HepG2 (cell line): Measurements from ENCODE around the gene ABL2. TPM values are rescaled to one million over a fixed set of nuclear protein-coding genes. Genes with fewer than 3 reads are reported as not detected.
A peak's percentile ranks its signal among the peaks of the same experiment; 100 is the strongest.

Experiments
- HDAC1 ChIP-seq: sonication (generic); formaldehyde crosslinking; IDR thresholded peaks from 2 replicates; pipeline ENCODE4 v1.5.1; 2020; ENCODE audit warnings: mild to moderate bottlenecking, missing genetic modification reagents
- HMGXB3 ChIP-seq: sonication (generic); formaldehyde crosslinking; IDR thresholded peaks from 2 replicates; pipeline ENCODE4 v1.4.0; 2020; ENCODE audit warnings: missing genetic modification reagents, borderline replicate concordance
- HOXA7 ChIP-seq: sonication (generic); formaldehyde crosslinking; IDR thresholded peaks from 2 replicates; pipeline ENCODE4 v1.8.1; 2022; ENCODE audit warnings: mild to moderate bottlenecking, missing genetic modification reagents, moderate library complexity
- MTF2 ChIP-seq: sonication (generic); formaldehyde crosslinking; IDR thresholded peaks from 2 replicates; pipeline ENCODE4 v1.5.0; 2020; ENCODE audit warnings: missing genetic modification reagents, borderline replicate concordance
- MXD1 ChIP-seq: sonication (generic); formaldehyde crosslinking; IDR thresholded peaks from 2 replicates; pipeline ENCODE4 v1.4.0; 2020; ENCODE audit warnings: mild to moderate bottlenecking, missing genetic modification reagents
- PHF21A ChIP-seq: sonication (generic); formaldehyde crosslinking; IDR thresholded peaks from 2 replicates; pipeline ENCODE4 v1.5.0; 2020; ENCODE audit warnings: mild to moderate bottlenecking, missing genetic modification reagents
- U2AF1 ChIP-seq: fragments of 200-400 bp; formaldehyde crosslinking; optimal IDR thresholded peaks from 2 replicates; pipeline ENCODE3; 2017; ENCODE audit warnings: mild to moderate bottlenecking, low read depth, low read length
- ZFP36 ChIP-seq: fragments of 150-350 bp; IDR thresholded peaks from 2 replicates; pipeline ENCODE4 v1.6.1; 2018; ENCODE audit warnings: borderline replicate concordance, low read length, low read depth; ENCODE audit not compliant: partially characterized antibody
- ZNF431 ChIP-seq: sonication (generic); formaldehyde crosslinking; IDR thresholded peaks from 2 replicates; pipeline ENCODE4 v1.9.0; 2022; ENCODE audit warnings: missing genetic modification reagents, low read depth, mild to moderate bottlenecking, borderline replicate concordance
- ZNF670 ChIP-seq: sonication (generic); formaldehyde crosslinking; IDR thresholded peaks from 2 replicates; pipeline ENCODE4 v1.8.0; 2022; ENCODE audit warnings: mild to moderate bottlenecking, missing genetic modification reagents, borderline replicate concordance
- ZNF672 ChIP-seq: sonication (generic); formaldehyde crosslinking; IDR thresholded peaks from 2 replicates; pipeline ENCODE4 v1.8.1; 2022; ENCODE audit warnings: missing genetic modification reagents
- polyA plus RNA-seq, 8 experiments: library from polyadenylated mRNA; depleted of rRNA in 3 of 8; stranded (reverse) in 7 of 8; unstranded in 1 of 8; fragments of >200 nt; fragmentation: Illumina TruSeq in 4 of 8; extraction: Trizol in 4 of 8; gene quantifications; 2 replicates each; pipeline versions ENCODE4 v1.2.1 to v1.2.3, GENCODE V29; 2011 to 2016; ENCODE audit warnings: low read depth in 4 of 8, missing spikeins in 1 of 8, mixed read lengths in 1 of 8; ENCODE audit not compliant: insufficient read depth in 1 of 8
- total RNA-seq, 5 experiments: library from RNA; depleted of rRNA; stranded (reverse); fragments of >200 nt; fragmentation: Illumina TruSeq; extraction: Trizol; gene quantifications; 2 replicates each; pipeline ENCODE4 v1.2.3, GENCODE V29; 2016; ENCODE audit warnings: low read depth in 1 of 5
- TF ChIP-seq, protein P1 (sequence below): sonication (generic); formaldehyde crosslinking; IDR thresholded peaks from 2 replicates; pipeline ENCODE4 v1.8.1; 2022; ENCODE audit warnings: mild to moderate bottlenecking, missing genetic modification reagents
- TF ChIP-seq, protein P2 (sequence below), 2 experiments: fragments of 450-650 bp in 1 of 2; sonication (generic) in 1 of 2; formaldehyde crosslinking in 1 of 2; IDR thresholded peaks; 2 replicates each; pipeline versions ENCODE4 v1.6.1 to v1.8.0; 2016 to 2022; ENCODE audit warnings: antibody characterized with exemption in 1 of 2, mild to moderate bottlenecking in 1 of 2, missing genetic modification reagents in 1 of 2

ABL2 gene
- total and polyA plus RNA-seq, 2 of the 13 experiments (the other 11 are each of a cell fraction or from before 2014, with no cell fraction given) = 5.8 to 6.0 TPM

DNA sequence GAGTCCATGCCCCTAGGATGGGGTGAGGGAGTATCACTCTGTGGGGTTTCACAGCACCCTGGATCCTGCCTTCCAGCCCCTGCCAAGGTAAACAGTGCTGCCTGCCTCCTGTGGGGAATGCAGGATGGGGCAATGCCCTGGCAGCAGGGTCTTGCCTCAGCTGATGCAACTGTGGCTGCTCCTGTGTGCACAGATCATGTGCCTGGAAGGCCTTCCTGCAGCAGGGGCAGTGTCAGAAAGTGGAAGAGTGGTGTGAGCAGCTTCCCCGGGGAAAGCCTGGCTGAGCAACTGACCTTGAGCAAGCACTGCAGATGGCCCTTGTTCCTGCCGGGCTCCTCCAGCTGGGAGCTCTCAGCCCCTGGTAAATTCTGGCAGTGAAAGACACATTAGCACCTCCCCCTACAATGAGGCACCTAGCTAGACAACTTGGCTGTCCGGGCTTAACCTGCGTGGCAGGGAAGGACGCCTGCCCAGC is 137.7 kb downstream of the ABL2 start (continued):
- TF ChIP-seq ZNF672 (CRISPR knock-in tag) (no peak), MXD1 (CRISPR knock-in tag) (no peak), ZNF431 (CRISPR knock-in tag) (no peak), HOXA7 (CRISPR knock-in tag) (no peak), HDAC1 (CRISPR knock-in tag) (peak; percentile 52; the same call in 1 of the 2 replicates), HMGXB3 (CRISPR knock-in tag) (no peak), PHF21A (no peak), U2AF1 (no peak), ZFP36 (no peak), MTF2 (CRISPR knock-in tag) (no peak), ZNF670 (no peak)
- TF ChIP-seq, protein P1, sequence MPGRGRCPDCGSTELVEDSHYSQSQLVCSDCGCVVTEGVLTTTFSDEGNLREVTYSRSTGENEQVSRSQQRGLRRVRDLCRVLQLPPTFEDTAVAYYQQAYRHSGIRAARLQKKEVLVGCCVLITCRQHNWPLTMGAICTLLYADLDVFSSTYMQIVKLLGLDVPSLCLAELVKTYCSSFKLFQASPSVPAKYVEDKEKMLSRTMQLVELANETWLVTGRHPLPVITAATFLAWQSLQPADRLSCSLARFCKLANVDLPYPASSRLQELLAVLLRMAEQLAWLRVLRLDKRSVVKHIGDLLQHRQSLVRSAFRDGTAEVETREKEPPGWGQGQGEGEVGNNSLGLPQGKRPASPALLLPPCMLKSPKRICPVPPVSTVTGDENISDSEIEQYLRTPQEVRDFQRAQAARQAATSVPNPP (CRISPR knock-in tag) = no peak
- TF ChIP-seq, protein P2, sequence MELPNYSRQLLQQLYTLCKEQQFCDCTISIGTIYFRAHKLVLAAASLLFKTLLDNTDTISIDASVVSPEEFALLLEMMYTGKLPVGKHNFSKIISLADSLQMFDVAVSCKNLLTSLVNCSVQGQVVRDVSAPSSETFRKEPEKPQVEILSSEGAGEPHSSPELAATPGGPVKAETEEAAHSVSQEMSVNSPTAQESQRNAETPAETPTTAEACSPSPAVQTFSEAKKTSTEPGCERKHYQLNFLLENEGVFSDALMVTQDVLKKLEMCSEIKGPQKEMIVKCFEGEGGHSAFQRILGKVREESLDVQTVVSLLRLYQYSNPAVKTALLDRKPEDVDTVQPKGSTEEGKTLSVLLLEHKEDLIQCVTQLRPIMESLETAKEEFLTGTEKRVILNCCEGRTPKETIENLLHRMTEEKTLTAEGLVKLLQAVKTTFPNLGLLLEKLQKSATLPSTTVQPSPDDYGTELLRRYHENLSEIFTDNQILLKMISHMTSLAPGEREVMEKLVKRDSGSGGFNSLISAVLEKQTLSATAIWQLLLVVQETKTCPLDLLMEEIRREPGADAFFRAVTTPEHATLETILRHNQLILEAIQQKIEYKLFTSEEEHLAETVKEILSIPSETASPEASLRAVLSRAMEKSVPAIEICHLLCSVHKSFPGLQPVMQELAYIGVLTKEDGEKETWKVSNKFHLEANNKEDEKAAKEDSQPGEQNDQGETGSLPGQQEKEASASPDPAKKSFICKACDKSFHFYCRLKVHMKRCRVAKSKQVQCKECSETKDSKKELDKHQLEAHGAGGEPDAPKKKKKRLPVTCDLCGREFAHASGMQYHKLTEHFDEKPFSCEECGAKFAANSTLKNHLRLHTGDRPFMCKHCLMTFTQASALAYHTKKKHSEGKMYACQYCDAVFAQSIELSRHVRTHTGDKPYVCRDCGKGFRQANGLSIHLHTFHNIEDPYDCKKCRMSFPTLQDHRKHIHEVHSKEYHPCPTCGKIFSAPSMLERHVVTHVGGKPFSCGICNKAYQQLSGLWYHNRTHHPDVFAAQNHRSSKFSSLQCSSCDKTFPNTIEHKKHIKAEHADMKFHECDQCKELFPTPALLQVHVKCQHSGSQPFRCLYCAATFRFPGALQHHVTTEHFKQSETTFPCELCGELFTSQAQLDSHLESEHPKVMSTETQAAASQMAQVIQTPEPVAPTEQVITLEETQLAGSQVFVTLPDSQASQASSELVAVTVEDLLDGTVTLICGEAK (IDR thresholded peaks at IDR 0.05) = no peak
- TF ChIP-seq, protein P2 (CRISPR knock-in tag; IDR thresholded peaks at IDR 0.05) = no peak
